ENCODE data around the gene CLDN3. TPM values are rescaled to one million over a fixed set of nuclear protein-coding genes. Genes with fewer than 3 reads are reported as not detected.

CLDN3 gene
- total RNA-seq, 1 donor = not detected

DNA sequence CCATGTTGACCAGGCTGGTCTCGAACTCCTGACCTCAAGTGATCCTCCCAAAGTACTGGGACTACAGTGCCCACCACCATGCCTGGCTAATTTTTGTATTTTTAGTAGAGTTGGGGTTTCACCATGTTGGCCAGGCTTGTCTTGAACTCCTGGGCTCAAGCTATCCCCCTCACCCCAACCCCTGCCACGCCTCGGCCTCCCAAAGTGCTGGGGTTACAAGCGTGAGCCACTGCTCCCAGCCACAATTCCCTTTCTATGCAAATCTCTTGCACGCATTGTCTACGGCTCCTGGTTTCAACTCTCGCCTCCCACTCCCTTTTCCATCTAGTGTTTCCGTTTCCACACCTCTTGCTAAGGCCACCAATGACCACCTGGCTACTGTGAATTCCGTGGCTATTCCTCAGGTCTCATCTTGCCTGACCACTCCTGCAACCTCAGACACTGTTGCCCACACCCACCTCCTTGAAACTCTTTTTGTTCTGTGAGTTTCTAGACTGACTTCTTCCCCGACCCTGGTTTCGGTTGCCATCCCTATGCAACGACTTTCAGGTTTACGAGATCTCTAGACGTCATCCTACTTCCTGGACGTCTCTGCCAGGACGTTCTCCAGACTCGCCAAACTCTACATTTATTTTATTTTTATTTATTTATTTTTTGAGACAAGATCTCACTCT is 3.4 kb downstream of the CLDN3 start:
- no peak overlapping the region for H2AFZ ChIP-seq (ENCODE audit: low read length)
- no peaks in the 10 kb centered on the region for H3K4me1 ChIP-seq (ENCODE audit: insufficient read depth, low read length)
- no peak overlapping the region for H3K4me2 ChIP-seq (ENCODE audit: insufficient read depth, low read length)
- H3K27ac ChIP-seq (ENCODE audit: low read depth, low read length) = no peak overlapping the region
- TF ChIP-seq, protein P1, sequence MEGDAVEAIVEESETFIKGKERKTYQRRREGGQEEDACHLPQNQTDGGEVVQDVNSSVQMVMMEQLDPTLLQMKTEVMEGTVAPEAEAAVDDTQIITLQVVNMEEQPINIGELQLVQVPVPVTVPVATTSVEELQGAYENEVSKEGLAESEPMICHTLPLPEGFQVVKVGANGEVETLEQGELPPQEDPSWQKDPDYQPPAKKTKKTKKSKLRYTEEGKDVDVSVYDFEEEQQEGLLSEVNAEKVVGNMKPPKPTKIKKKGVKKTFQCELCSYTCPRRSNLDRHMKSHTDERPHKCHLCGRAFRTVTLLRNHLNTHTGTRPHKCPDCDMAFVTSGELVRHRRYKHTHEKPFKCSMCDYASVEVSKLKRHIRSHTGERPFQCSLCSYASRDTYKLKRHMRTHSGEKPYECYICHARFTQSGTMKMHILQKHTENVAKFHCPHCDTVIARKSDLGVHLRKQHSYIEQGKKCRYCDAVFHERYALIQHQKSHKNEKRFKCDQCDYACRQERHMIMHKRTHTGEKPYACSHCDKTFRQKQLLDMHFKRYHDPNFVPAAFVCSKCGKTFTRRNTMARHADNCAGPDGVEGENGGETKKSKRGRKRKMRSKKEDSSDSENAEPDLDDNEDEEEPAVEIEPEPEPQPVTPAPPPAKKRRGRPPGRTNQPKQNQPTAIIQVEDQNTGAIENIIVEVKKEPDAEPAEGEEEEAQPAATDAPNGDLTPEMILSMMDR (IDR thresholded peaks at IDR 0.05; ENCODE audit: extremely low read depth, low read depth, low read length) = no peak
- no peaks in the 10 kb centered on the region for H3K79me2 ChIP-seq (ENCODE audit: insufficient read depth, low read length)
- no peak overlapping the region for H3K4me3 ChIP-seq (ENCODE audit: insufficient read depth, low read length)
- H3K27me3 ChIP-seq (ENCODE audit: insufficient read depth, low read length) = peaks cover 36% of the 10 kb centered on the region
- H3K9me3 ChIP-seq (ENCODE audit: low read depth, low read length) = no peaks in the 10 kb centered on the region
- no peak for DNase-seq (ENCODE audit: insufficient read length, low spot score, missing footprints)
- no peaks in the 10 kb centered on the region for H4K20me1 ChIP-seq (ENCODE audit: insufficient read depth, low read length)
- no peaks in the 10 kb centered on the region for H3K36me3 ChIP-seq (ENCODE audit: insufficient read depth, low read length)

DNA sequence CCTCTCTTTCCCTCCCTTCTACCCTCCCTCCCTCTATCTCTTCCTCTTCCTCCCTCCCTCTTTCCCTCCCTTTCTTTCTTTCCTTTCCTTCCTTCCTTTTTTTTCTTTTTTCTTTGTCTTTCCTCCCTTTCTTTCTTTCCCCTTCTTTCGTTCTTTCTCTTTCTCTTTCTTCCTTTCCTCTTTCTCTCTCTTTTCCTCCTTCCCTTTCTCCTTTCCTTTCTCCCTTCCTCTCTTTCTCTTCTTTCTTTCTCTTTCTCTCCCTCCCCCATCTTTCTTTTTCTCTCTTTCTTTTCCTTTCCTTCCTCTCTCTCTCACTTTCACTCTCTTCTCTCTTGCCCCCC is 7.4 kb downstream of the CLDN3 start:
- TF ChIP-seq, protein P1 (IDR thresholded peaks at IDR 0.05; ENCODE audit: extremely low read depth, low read depth, low read length) = no peak
- DNase-seq (ENCODE audit: insufficient read length, low spot score, missing footprints) = no peak
- Histone ChIP-seq H3K4me3 (ENCODE audit: insufficient read depth, low read length) (no peak overlapping the region), H3K4me2 (ENCODE audit: insufficient read depth, low read length) (no peak overlapping the region), H3K27ac (ENCODE audit: low read depth, low read length) (no peak overlapping the region), H3K27me3 (ENCODE audit: insufficient read depth, low read length) (no peaks in the 10 kb centered on the region), H3K4me1 (ENCODE audit: insufficient read depth, low read length) (no peaks in the 10 kb centered on the region), H4K20me1 (ENCODE audit: insufficient read depth, low read length) (no peaks in the 10 kb centered on the region), H3K79me2 (ENCODE audit: insufficient read depth, low read length) (no peaks in the 10 kb centered on the region), H3K36me3 (ENCODE audit: insufficient read depth, low read length) (no peaks in the 10 kb centered on the region), H3K9me3 (ENCODE audit: low read depth, low read length) (no peaks in the 10 kb centered on the region), H2AFZ (ENCODE audit: low read length) (no peak overlapping the region)

DNA sequence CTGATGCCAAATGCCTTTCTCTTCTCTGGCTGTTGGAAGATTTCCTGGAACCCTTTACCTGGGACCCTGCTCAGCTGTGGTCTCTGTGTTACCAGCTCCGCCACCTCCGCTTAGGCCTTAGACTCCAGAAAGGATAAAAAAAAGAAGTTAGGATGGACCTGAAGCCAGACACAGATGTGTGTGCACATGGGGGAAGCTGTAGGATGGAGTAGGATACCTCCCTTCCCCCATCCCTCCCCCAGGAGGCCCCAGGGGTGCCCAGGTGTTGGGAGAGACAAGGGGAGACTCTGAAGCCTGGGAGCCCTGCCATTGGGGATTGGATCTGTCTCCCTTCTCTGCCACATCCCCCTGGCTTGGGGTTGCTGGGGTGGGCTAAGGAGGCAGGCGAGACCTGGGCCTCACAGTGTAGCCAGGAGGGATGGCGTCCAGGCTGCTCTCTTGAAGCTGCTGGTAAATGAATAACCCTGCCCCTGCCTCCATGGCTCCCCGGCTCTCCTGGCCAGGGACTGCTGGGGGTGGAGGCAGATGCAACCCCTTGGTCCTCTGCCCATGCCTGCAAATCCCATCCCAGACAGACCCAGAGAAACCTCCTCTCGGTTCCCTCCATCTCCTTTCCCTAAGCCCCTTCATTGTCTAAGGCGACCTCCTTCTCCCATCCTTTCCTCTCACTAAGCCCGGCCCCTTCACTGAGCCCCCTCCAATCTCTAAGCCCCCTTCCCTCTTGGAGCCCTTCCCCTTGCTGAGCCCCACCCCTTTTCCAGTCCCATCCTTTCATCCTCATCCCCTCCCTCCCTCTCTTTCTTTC is 8.0 kb downstream of the CLDN3 start:
- H3K27ac ChIP-seq (ENCODE audit: low read depth, low read length) = no peak overlapping the region
- TF ChIP-seq, protein P1 (IDR thresholded peaks at IDR 0.05; ENCODE audit: extremely low read depth, low read depth, low read length) = no peak
- no peak overlapping the region for H3K4me2 ChIP-seq (ENCODE audit: insufficient read depth, low read length)
- no peaks in the 10 kb centered on the region for H3K9me3 ChIP-seq (ENCODE audit: low read depth, low read length)
- no peak overlapping the region for H2AFZ ChIP-seq (ENCODE audit: low read length)
- H3K36me3 ChIP-seq (ENCODE audit: insufficient read depth, low read length) = no peaks in the 10 kb centered on the region
- H3K27me3 ChIP-seq (ENCODE audit: insufficient read depth, low read length) = no peaks in the 10 kb centered on the region
- no peaks in the 10 kb centered on the region for H3K79me2 ChIP-seq (ENCODE audit: insufficient read depth, low read length)
- no peaks in the 10 kb centered on the region for H4K20me1 ChIP-seq (ENCODE audit: insufficient read depth, low read length)
- H3K4me1 ChIP-seq (ENCODE audit: insufficient read depth, low read length) = no peaks in the 10 kb centered on the region
- DNase-seq (ENCODE audit: insufficient read length, low spot score, missing footprints) = peak; percentile 34
- no peak overlapping the region for H3K4me3 ChIP-seq (ENCODE audit: insufficient read depth, low read length)

DNA sequence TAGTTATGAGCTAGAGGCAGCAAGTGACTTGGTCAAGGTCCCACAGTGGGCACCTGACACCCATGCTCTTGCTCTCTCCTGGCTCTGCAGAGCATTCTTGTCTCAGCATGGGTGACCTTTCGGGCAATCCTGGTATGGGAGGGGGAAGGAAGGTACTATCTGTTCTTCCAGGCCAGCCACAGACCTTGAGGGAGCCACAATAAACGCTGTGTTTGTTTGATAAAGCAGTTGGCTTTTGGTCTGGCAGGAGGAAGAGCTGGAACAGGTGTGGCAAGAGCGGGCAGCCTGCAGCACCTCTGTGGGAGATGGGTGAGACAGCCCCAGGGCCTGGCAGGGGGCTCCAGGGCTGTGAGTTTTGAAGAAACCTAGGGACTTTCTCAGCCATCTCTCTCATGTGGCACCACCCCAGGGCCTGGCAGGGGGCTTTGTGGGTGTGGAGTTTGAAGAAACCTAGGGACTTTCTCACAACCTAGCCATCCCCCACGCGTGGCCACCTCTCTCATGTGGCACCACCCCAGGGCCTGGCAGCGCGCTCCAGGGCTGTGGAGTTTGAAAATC is 11.4 kb downstream of the CLDN3 start:
- Histone ChIP-seq H2AFZ (ENCODE audit: low read length) (no peak overlapping the region), H3K4me3 (ENCODE audit: insufficient read depth, low read length) (no peak overlapping the region), H3K4me2 (ENCODE audit: insufficient read depth, low read length) (no peak overlapping the region), H3K27ac (ENCODE audit: low read depth, low read length) (no peak overlapping the region), H3K4me1 (ENCODE audit: insufficient read depth, low read length) (no peaks in the 10 kb centered on the region), H3K27me3 (ENCODE audit: insufficient read depth, low read length) (no peaks in the 10 kb centered on the region), H3K36me3 (ENCODE audit: insufficient read depth, low read length) (no peaks in the 10 kb centered on the region), H4K20me1 (ENCODE audit: insufficient read depth, low read length) (no peaks in the 10 kb centered on the region), H3K79me2 (ENCODE audit: insufficient read depth, low read length) (no peaks in the 10 kb centered on the region), H3K9me3 (ENCODE audit: low read depth, low read length) (no peaks in the 10 kb centered on the region)
- TF ChIP-seq, protein P1 (IDR thresholded peaks at IDR 0.05; ENCODE audit: extremely low read depth, low read depth, low read length) = no peak
- DNase-seq (ENCODE audit: insufficient read length, low spot score, missing footprints) = peak; percentile 38

All from osteoblast (primary cell).